Measurements from ENCODE around the gene APH1B.

APH1B gene

DNA sequence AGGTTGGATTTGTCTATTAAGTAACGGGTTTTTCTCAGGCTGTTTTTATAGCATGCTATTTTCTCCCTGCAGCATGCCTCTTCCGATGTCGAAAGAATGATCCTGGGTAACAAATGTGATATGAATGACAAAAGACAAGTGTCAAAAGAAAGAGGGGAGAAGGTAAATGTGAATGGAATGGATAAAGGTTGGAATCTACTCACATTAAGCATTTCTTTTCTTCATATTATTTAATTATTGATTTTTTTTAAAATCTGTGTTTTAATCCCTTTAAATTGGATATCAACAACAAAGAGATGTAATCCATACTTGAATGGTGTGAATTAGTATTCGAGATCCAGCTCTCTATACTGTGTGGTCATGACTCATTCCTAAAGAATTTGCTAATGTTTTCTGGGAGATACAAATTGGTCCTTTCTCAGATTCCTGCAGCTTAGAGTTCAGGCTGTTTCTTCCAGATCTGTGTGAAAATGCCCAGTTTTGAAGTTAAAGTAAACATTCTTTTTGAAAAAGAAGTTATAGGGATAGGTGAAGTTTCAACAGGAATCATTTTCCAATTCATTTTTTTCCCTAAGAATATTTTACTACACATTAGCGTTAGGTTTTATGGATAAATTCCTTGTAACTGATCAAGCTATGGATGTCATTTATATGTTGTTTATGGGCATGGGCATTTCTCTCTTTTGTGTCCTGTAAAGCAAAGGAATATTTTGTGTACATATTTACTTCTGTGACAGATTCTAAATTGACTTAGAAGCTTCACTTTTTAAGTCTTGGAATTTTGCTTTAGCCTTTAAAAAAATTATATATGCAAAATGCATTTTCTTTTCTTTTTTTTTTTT lies 20.8 kb upstream of the APH1B start:
- H3K14ac ChIP-seq (ENCODE audit: low read length), result no peak overlapping the region
- no peak overlapping the region for H3K23ac ChIP-seq (ENCODE audit: low read depth, low read length, poor library complexity)
- H3K18ac ChIP-seq (ENCODE audit: low read length), result no peak overlapping the region
- peaks cover 7 to 21% of the 10 kb centered on the region in 2 donors for H3K4me1 ChIP-seq (ENCODE audit: control insufficient read depth in 2 of 2, insufficient read depth in 1 of 2, low read depth in 1 of 2, low read length in 2 of 2)
- no peak overlapping the region for H2BK5ac ChIP-seq (ENCODE audit: low read length)
- H2AK5ac ChIP-seq (ENCODE audit: low read depth, low read length), result no peak overlapping the region
- H4K8ac ChIP-seq (ENCODE audit: low read depth, low read length), result no peak overlapping the region
- H3K4me3 ChIP-seq (ENCODE audit: low read length in 2 of 2), result no peak overlapping the region
- H2BK15ac ChIP-seq (ENCODE audit: low read length), result no peak overlapping the region
- peak overlapping the region; percentile 90 for H3K27ac ChIP-seq (replicated peaks; ENCODE audit: low read length)
- H4K91ac ChIP-seq (ENCODE audit: low read depth, low read length, poor library complexity), result no peak overlapping the region
- peak; percentile 46 for DNase-seq (ENCODE audit: low spot score)
- no peaks in the 10 kb centered on the region for H3K79me1 ChIP-seq (ENCODE audit: low read depth, low read length)
- H2BK12ac ChIP-seq (ENCODE audit: low read length), result no peak overlapping the region
- peaks cover 4 to 18% of the 10 kb centered on the region in 2 donors for H3K9me3 ChIP-seq (replicated peaks in 1 of 2; ENCODE audit: control insufficient read depth in 2 of 2, insufficient read depth in 1 of 2, low read depth in 1 of 2, low read length in 2 of 2)
- peak overlapping the region; percentile 57 for H2AFZ ChIP-seq (ENCODE audit: low read length)
- no peak overlapping the region for H3K9ac ChIP-seq (ENCODE audit: low read depth, low read length, poor library complexity)
- no CpG with 5 or more reads among the region's 5 CpGs for whole genome bisulfite sequencing, 2 donors (ENCODE audit: extremely low coverage in 2 of 2, insufficient read length in 2 of 2, insufficient replicate concordance in 1 of 2)
- no peak overlapping the region for H2BK120ac ChIP-seq (ENCODE audit: low read depth, low read length)
- no peaks in the 10 kb centered on the region for H3K27me3 ChIP-seq (ENCODE audit: control insufficient read depth in 3 of 3, insufficient read depth in 3 of 3, low read depth in 1 of 3, low read length in 3 of 3)
- no peak overlapping the region for H3K4ac ChIP-seq (ENCODE audit: low read length)
- H3K4me2 ChIP-seq (ENCODE audit: insufficient read depth, low read length, poor library complexity, severe bottlenecking), result no peak overlapping the region
- peaks cover 4 to 57% of the 10 kb centered on the region in 2 donors for H3K36me3 ChIP-seq (replicated peaks in 1 of 2; ENCODE audit: control insufficient read depth in 2 of 2, insufficient read depth in 2 of 2, low read length in 2 of 2)

DNA sequence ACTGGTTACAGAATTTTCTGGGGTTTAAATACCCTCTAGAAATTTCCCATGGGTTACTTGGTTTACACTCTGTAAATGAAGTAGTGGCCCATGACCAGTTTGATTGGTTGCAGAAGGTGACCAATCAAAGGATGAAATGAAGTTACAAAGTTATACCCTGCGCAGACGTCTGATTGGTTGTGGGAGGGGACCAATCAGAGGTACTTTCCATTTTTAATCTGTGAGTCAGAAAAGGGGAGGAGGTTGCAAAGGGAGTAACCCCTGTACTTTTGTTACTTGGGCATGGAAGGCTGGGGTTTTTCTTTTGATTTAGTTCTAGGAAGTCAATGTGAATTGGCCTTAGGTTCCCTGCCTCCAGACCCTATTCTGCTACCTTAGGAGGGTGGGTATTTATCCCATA lies 18.7 kb upstream of the APH1B start:
- H3K4me3 ChIP-seq (ENCODE audit: low read length in 2 of 2), result no peak overlapping the region
- no peak overlapping the region for H4K8ac ChIP-seq (ENCODE audit: low read depth, low read length)
- H2AK5ac ChIP-seq (ENCODE audit: low read depth, low read length), result no peak overlapping the region
- no peak overlapping the region for H3K14ac ChIP-seq (ENCODE audit: low read length)
- no peak overlapping the region for H2BK12ac ChIP-seq (ENCODE audit: low read length)
- WGBS, 2 donors (ENCODE audit: extremely low coverage in 2 of 2, insufficient read length in 2 of 2, insufficient replicate concordance in 1 of 2), result no CpG with 5 or more reads among the region's 2 CpGs
- no peaks in the 10 kb centered on the region for H3K27me3 ChIP-seq (ENCODE audit: control insufficient read depth in 3 of 3, insufficient read depth in 3 of 3, low read depth in 1 of 3, low read length in 3 of 3)
- DNase-seq (ENCODE audit: low spot score), result no peak
- no peak overlapping the region for H2BK15ac ChIP-seq (ENCODE audit: low read length)
- H3K79me1 ChIP-seq (ENCODE audit: low read depth, low read length), result no peaks in the 10 kb centered on the region
- H3K23ac ChIP-seq (ENCODE audit: low read depth, low read length, poor library complexity), result no peak overlapping the region
- H3K9me3 ChIP-seq (replicated peaks in 1 of 2; ENCODE audit: control insufficient read depth in 2 of 2, insufficient read depth in 1 of 2, low read depth in 1 of 2, low read length in 2 of 2), result peaks cover 4 to 18% of the 10 kb centered on the region in 2 donors
- no peak overlapping the region for H3K27ac ChIP-seq (replicated peaks; ENCODE audit: low read length)
- peaks cover 7 to 21% of the 10 kb centered on the region in 2 donors for H3K4me1 ChIP-seq (ENCODE audit: control insufficient read depth in 2 of 2, insufficient read depth in 1 of 2, low read depth in 1 of 2, low read length in 2 of 2)
- no peak overlapping the region for H4K91ac ChIP-seq (ENCODE audit: low read depth, low read length, poor library complexity)
- H3K9ac ChIP-seq (ENCODE audit: low read depth, low read length, poor library complexity), result no peak overlapping the region
- H3K4ac ChIP-seq (ENCODE audit: low read length), result no peak overlapping the region
- H2BK120ac ChIP-seq (ENCODE audit: low read depth, low read length), result no peak overlapping the region
- no peak overlapping the region for H2BK5ac ChIP-seq (ENCODE audit: low read length)
- peaks cover 8 to 63% of the 10 kb centered on the region in 2 donors for H3K36me3 ChIP-seq (replicated peaks in 1 of 2; ENCODE audit: control insufficient read depth in 2 of 2, insufficient read depth in 2 of 2, low read length in 2 of 2)
- no peak overlapping the region for H2AFZ ChIP-seq (ENCODE audit: low read length)
- no peak overlapping the region for H3K4me2 ChIP-seq (ENCODE audit: insufficient read depth, low read length, poor library complexity, severe bottlenecking)
- no peak overlapping the region for H3K18ac ChIP-seq (ENCODE audit: low read length)

DNA sequence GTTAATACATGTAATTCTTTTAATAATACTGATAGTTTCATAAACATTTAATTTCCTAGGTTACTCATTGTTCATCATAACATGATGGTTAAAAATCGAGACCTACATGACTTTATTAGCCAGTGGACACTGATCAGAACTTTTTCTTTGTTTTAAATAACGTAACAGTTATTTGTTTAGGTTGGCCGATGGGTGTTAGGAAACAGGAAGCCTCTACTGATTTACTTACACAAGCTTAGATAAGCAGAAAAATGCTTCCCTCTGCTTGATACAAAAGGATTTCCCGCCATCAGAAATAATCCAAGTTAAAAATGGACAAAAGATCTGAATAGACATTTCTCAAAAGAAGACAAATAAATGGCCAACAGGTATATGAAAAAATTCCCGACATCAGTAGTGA lies 16.6 kb upstream of the APH1B start:
- Histone ChIP-seq H3K36me3 (replicated peaks in 1 of 2; ENCODE audit: control insufficient read depth in 2 of 2, insufficient read depth in 2 of 2, low read length in 2 of 2) (peaks cover 9 to 76% of the 10 kb centered on the region in 2 donors), H3K18ac (ENCODE audit: low read length) (no peak overlapping the region), H3K4ac (ENCODE audit: low read length) (no peak overlapping the region), H3K27me3 (ENCODE audit: control insufficient read depth in 3 of 3, insufficient read depth in 3 of 3, low read depth in 1 of 3, low read length in 3 of 3) (no peaks in the 10 kb centered on the region), H3K4me2 (ENCODE audit: insufficient read depth, low read length, poor library complexity, severe bottlenecking) (no peak overlapping the region), H4K8ac (ENCODE audit: low read depth, low read length) (no peak overlapping the region), H3K4me3 (ENCODE audit: low read length in 2 of 2) (no peak overlapping the region), H2BK12ac (ENCODE audit: low read length) (no peak overlapping the region), H3K9me3 (replicated peaks in 1 of 2; ENCODE audit: control insufficient read depth in 2 of 2, insufficient read depth in 1 of 2, low read depth in 1 of 2, low read length in 2 of 2) (peaks cover 4 to 18% of the 10 kb centered on the region in 2 donors), H3K79me1 (ENCODE audit: low read depth, low read length) (no peaks in the 10 kb centered on the region), H2BK15ac (ENCODE audit: low read length) (no peak overlapping the region), H2AK5ac (ENCODE audit: low read depth, low read length) (no peak overlapping the region), H4K91ac (ENCODE audit: low read depth, low read length, poor library complexity) (no peak overlapping the region), H2AFZ (ENCODE audit: low read length) (no peak overlapping the region), H3K9ac (ENCODE audit: low read depth, low read length, poor library complexity) (no peak overlapping the region), H3K23ac (ENCODE audit: low read depth, low read length, poor library complexity) (no peak overlapping the region), H3K27ac (replicated peaks; ENCODE audit: low read length) (no peak overlapping the region), H2BK120ac (ENCODE audit: low read depth, low read length) (no peak overlapping the region), H3K14ac (ENCODE audit: low read length) (no peak overlapping the region), H2BK5ac (ENCODE audit: low read length) (no peak overlapping the region), H3K4me1 (ENCODE audit: control insufficient read depth in 2 of 2, insufficient read depth in 1 of 2, low read depth in 1 of 2, low read length in 2 of 2) (peaks cover 3 to 12% of the 10 kb centered on the region in 2 donors)
- no peak for DNase-seq (ENCODE audit: low spot score)
- no CpG with 5 or more reads among the region's 5 CpGs for WGBS, 2 donors (ENCODE audit: extremely low coverage in 2 of 2, insufficient read length in 2 of 2, insufficient replicate concordance in 1 of 2)

DNA sequence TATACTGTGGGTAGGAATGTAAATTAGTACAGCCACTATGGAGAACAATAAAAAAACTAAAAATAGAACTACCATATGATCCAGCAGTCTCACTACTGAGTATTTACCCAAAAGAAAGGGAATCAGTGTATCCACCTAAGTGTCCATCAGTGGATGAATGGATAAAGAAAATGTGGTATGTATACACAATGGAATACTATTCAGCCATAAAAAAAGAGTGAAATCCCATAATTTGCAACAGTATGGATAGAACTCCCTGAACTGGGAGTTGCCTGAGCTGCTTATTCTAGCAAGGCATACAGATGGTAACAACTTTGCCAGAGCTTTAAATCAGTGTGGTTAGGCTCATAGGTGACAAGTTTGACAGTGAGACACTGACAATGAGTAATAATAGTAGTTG lies 16.1 kb upstream of the APH1B start:
- H3K23ac ChIP-seq (ENCODE audit: low read depth, low read length, poor library complexity), result no peak overlapping the region
- H2BK120ac ChIP-seq (ENCODE audit: low read depth, low read length), result no peak overlapping the region
- no peak overlapping the region for H3K9ac ChIP-seq (ENCODE audit: low read depth, low read length, poor library complexity)
- no peak overlapping the region for H2BK5ac ChIP-seq (ENCODE audit: low read length)
- no peaks in the 10 kb centered on the region for H3K27me3 ChIP-seq (ENCODE audit: control insufficient read depth in 3 of 3, insufficient read depth in 3 of 3, low read depth in 1 of 3, low read length in 3 of 3)
- no peak overlapping the region for H2AK5ac ChIP-seq (ENCODE audit: low read depth, low read length)
- H3K36me3 ChIP-seq (replicated peaks in 1 of 2; ENCODE audit: control insufficient read depth in 2 of 2, insufficient read depth in 2 of 2, low read length in 2 of 2), result peaks cover 9 to 81% of the 10 kb centered on the region in 2 donors
- H3K4me1 ChIP-seq (ENCODE audit: control insufficient read depth in 2 of 2, insufficient read depth in 1 of 2, low read depth in 1 of 2, low read length in 2 of 2), result peaks cover 1 to 7% of the 10 kb centered on the region in 2 donors
- H3K9me3 ChIP-seq (replicated peaks in 1 of 2; ENCODE audit: control insufficient read depth in 2 of 2, insufficient read depth in 1 of 2, low read depth in 1 of 2, low read length in 2 of 2), result peaks cover 4 to 18% of the 10 kb centered on the region in 2 donors
- H3K79me1 ChIP-seq (ENCODE audit: low read depth, low read length), result no peaks in the 10 kb centered on the region
- H2BK15ac ChIP-seq (ENCODE audit: low read length), result no peak overlapping the region
- H3K14ac ChIP-seq (ENCODE audit: low read length), result no peak overlapping the region
- no peak for DNase-seq (ENCODE audit: low spot score)
- no peak overlapping the region for H4K8ac ChIP-seq (ENCODE audit: low read depth, low read length)
- no peak overlapping the region for H3K4ac ChIP-seq (ENCODE audit: low read length)
- H3K4me2 ChIP-seq (ENCODE audit: insufficient read depth, low read length, poor library complexity, severe bottlenecking), result no peak overlapping the region
- no peak overlapping the region for H2BK12ac ChIP-seq (ENCODE audit: low read length)
- no peak overlapping the region for H3K18ac ChIP-seq (ENCODE audit: low read length)
- H4K91ac ChIP-seq (ENCODE audit: low read depth, low read length, poor library complexity), result no peak overlapping the region
- H3K4me3 ChIP-seq (ENCODE audit: low read length in 2 of 2), result no peak overlapping the region
- H2AFZ ChIP-seq (ENCODE audit: low read length), result no peak overlapping the region
- H3K27ac ChIP-seq (replicated peaks; ENCODE audit: low read length), result no peak overlapping the region
